K562 (cell line): Measurements from ENCODE around the gene EMID1. TPM values are rescaled to one million over a fixed set of nuclear protein-coding genes. Genes with fewer than 3 reads are reported as not detected.

ENCODE experiments used
- ATAC-seq: fragments of 200-7000 bp; cut with Tn5 transposase; 3 replicates; pipeline ENCODE4 v1.9.1; 2020; ENCODE audit warnings: moderate library complexity
- BruUV-seq: library from RNA; stranded (reverse); fragments of 400-500 nt; replicated peaks from 2 replicates; lab custom pipeline; 2021; lab: Mats Ljungman, UMichigan
- CTCF ChIA-PET: fragments of 300-600 bp; formaldehyde crosslinking; extraction: SDS; loops from one replicate; lab custom pipeline; 2021; ENCODE audit warnings: low intra/inter-chr PET ratio; lab: Yijun Ruan, JAX
- POLR2A ChIA-PET: fragments of 300-600, 350-650 bp; sonication (Branson Sonifier 250); formaldehyde crosslinking; extraction: SDS; loops from one replicate; lab custom pipeline; 2021; ENCODE audit warnings: antibody characterized with exemption, inconsistent platforms; lab: Yijun Ruan, JAX
- DNase-seq, 4 experiments: peaks; one replicate each; pipeline versions ENCODE4 v3.0.0 to v3.0.0-alpha.2; 2011 to 2018; ENCODE audit warnings: low spot score in 3 of 4, mixed read lengths in 3 of 4; ENCODE audit errors: extremely low read depth in 1 of 4
- FAIRE-seq: peaks from 2 replicates; lab custom pipeline; 2011; peaks lifted over from hg19 to GRCh38; lab: Jason Lieb, UNC
- H2AFZ ChIP-seq: 2 replicates; pipeline ENCODE4 v1.6.0; 2011; ENCODE audit warnings: low read depth, low read length, control low read depth, inconsistent platforms
- H3K27ac ChIP-seq: fragments of 200-600 bp; 3 replicates; pipeline ENCODE4 v1.8.0; 2011; ENCODE audit warnings: low read depth, mild to moderate bottlenecking, control low read depth, inconsistent platforms, low read length, moderate library complexity, mixed read lengths; ENCODE audit errors: extremely low read depth
- H3K27me3 ChIP-seq, 2 experiments: fragments of 300-600 bp in 1 of 2; 2 replicates in 1 of 2; 3 replicates in 1 of 2; pipeline versions ENCODE4 v1.6.0 to v1.8.0; 2011; ENCODE audit warnings: inconsistent platforms in 2 of 2, low read length in 2 of 2, mild to moderate bottlenecking in 1 of 2, mixed read lengths in 1 of 2, moderate library complexity in 1 of 2; ENCODE audit not compliant: control insufficient read depth in 2 of 2, insufficient read depth in 2 of 2
- H3K36me3 ChIP-seq: fragments of 300-600 bp; 3 replicates; pipeline ENCODE4 v1.8.0; 2011; ENCODE audit warnings: mild to moderate bottlenecking, low read length, inconsistent platforms; ENCODE audit not compliant: control insufficient read depth, insufficient read depth
- H3K4me1 ChIP-seq, 2 experiments: fragments of 200-600 bp in 1 of 2; replicated peaks in 1 of 2; 2 replicates in 1 of 2; 3 replicates in 1 of 2; pipeline versions ENCODE4 v1.5.1 to v1.8.0; 2011; ENCODE audit warnings: inconsistent platforms in 2 of 2, low read length in 2 of 2, mild to moderate bottlenecking in 1 of 2, mixed read lengths in 1 of 2, moderate library complexity in 1 of 2; ENCODE audit not compliant: control insufficient read depth in 2 of 2, insufficient read depth in 2 of 2
- H3K4me2 ChIP-seq: 2 replicates; pipeline ENCODE4 v1.6.1; 2011; ENCODE audit warnings: low read length, control low read depth, inconsistent platforms, mixed read lengths; ENCODE audit not compliant: insufficient read depth
- H3K4me3 ChIP-seq: fragments of 200-600 bp; sonication (generic), shearing (Covaris generic); 2 replicates; pipeline ENCODE4 v1.5.1; 2016; ENCODE audit warnings: control low read depth, inconsistent platforms
- H3K79me2 ChIP-seq: fragments of 200-600 bp; 3 replicates; pipeline ENCODE4 v1.8.0; 2011; ENCODE audit warnings: low read length, inconsistent platforms; ENCODE audit not compliant: control insufficient read depth, insufficient read depth
- H3K9ac ChIP-seq, 2 experiments: 2 replicates each; pipeline versions ENCODE4 v1.6.0 to v1.6.1; 2011; ENCODE audit warnings: low read depth in 2 of 2, low read length in 2 of 2, control low read depth in 1 of 2, inconsistent platforms in 1 of 2, mild to moderate bottlenecking in 1 of 2, mixed read lengths in 1 of 2; ENCODE audit not compliant: insufficient read depth in 1 of 2
- H3K9me1 ChIP-seq: one replicate; pipeline ENCODE4 v1.6.0; 2011; ENCODE audit warnings: inconsistent platforms, mild to moderate bottlenecking, low read length, moderate library complexity; ENCODE audit not compliant: control insufficient read depth, insufficient read depth
- H3K9me3 ChIP-seq: replicated peaks from 2 replicates; pipeline ENCODE4 v1.5.1; 2011; ENCODE audit warnings: low read depth, low read length, inconsistent platforms; ENCODE audit not compliant: control insufficient read depth, insufficient read depth
- H4K20me1 ChIP-seq: replicated peaks from 2 replicates; pipeline ENCODE4 v1.6.1; 2011; ENCODE audit warnings: low read length, inconsistent platforms, mixed read lengths; ENCODE audit not compliant: control insufficient read depth, insufficient read depth
- POLR2G ChIP-seq: fragments of 200-400 bp; formaldehyde crosslinking; IDR thresholded peaks from 2 replicates; pipeline ENCODE4 v1.6.1; 2017; ENCODE audit warnings: low read depth, mild to moderate bottlenecking, antibody characterized with exemption, low read length, moderate library complexity
- POLR3G ChIP-seq: IDR thresholded peaks from 2 replicates; pipeline ENCODE4 v1.6.1; 2011; ENCODE audit not compliant: insufficient read length, insufficient replicate concordance; ENCODE audit errors: extremely low read depth
- RBFOX2 ChIP-seq: fragments of 200-400 bp; formaldehyde crosslinking; IDR thresholded peaks from 2 replicates; pipeline ENCODE4 v1.6.1; 2017; ENCODE audit warnings: low read depth, mild to moderate bottlenecking, low read length, moderate library complexity
- WGBS: fragments of 100-300 bp; shearing (Covaris generic); methylation state at CpG from one replicate; pipeline ENCODE4 v1.1.6; 2016; ENCODE audit warnings: low coverage, mixed read lengths; ENCODE audit not compliant: insufficient coverage; ENCODE audit errors: missing lambda C conversion rate; 5-methylcytosine and 5-hydroxymethylcytosine counted together
- in situ Hi-C: fragments of 300-500 bp; cut with MboI; formaldehyde crosslinking; loops from 4 replicates; pipeline ENCODE4 v1.15.0; 2018; ENCODE audit warnings: inconsistent platforms, mixed read lengths
- intact Hi-C: fragments of 100-400 bp; cut with micrococcal nuclease; formaldehyde crosslinking; loops from 2 replicates; pipeline ENCODE4 v1.14.2; 2022
- polyA plus RNA-seq, 8 experiments: library from polyadenylated mRNA; depleted of rRNA in 4 of 8; stranded (reverse) in 5 of 8; unstranded in 3 of 8; fragments of >200 nt; fragmentation: Nextera tagmentation in 2 of 8; fragmentation: Illumina TruSeq in 1 of 8; extraction: Ambion mirVana in 2 of 8; extraction: Trizol in 1 of 8; gene quantifications; 2 replicates each; pipeline versions ENCODE4 v1.2.1 to v1.2.3, GENCODE V29; 2011 to 2014; ENCODE audit warnings: inconsistent platforms in 1 of 8, missing spikeins in 1 of 8
- total RNA-seq, 7 experiments: library from RNA; depleted of rRNA in 6 of 7; stranded (reverse); fragments of >200 nt in 6 of 7; fragmentation: Illumina TruSeq in 2 of 7; extraction: Trizol in 2 of 7; gene quantifications; 2 replicates each; pipeline versions ENCODE4 v1.2.1 to v1.2.3, GENCODE V29; 2011 to 2021; ENCODE audit warnings: low replicate concordance in 1 of 7
- TF ChIP-seq, protein P1 (sequence below): fragments of 250-450 bp; sonication (Bioruptor Pico); IDR thresholded peaks from 2 replicates; pipeline ENCODE4 v1.4.0; 2020; ENCODE audit warnings: mild to moderate bottlenecking, moderate library complexity
- TF ChIP-seq, protein P2 (sequence below): fragments of 450-650 bp; formaldehyde crosslinking; IDR thresholded peaks from 2 replicates; pipeline ENCODE4 v1.4.0; 2020; ENCODE audit warnings: mild to moderate bottlenecking, mixed read lengths

EMID1 gene
- total and polyA plus RNA-seq, 9 of the 15 experiments (the other 6 are each of a cell fraction or from before 2014, with no cell fraction given): 0.15 to 7.2 (median 2.7) TPM

DNA sequence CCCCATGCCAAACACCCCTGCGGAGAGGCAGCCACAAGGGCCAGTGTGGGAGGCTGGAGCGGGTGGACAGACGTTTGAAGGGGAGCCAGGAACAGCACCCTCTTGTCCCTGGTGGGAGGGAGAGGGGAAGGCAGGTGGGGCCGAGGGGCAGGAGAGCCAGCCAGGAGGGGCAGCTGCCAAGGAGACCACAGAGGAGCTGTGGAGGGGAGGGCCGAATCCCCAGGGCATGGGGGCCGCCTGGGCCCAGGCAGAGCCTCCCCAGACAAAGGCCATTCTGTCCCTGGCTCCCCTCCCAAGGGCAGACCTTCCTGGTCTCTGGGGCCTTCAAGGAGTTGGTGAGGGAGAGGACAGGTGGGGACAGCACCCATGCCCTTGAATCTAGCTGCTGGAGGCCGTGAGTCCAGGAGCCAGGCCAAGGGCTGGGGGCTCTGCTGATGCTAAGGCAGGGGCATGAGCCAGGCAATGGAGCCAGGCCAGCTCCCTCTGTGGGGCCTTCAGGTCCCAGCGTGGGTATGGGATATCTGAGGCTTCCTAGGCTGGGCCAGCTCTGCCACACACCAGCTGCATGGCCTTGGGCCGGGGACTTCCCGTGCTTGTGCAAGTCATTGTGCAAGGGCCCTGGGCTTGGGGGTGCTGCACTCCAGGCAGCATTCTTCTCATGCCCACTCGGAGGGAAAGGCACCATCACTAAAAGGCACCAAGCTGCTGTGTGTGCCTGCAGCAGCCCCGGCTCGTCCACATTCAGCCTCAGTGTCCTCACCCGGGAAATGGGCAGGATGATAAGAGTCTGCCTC lies 11.4 kb downstream of the EMID1 start:
- ChIA-PET CTCF (no interaction called here), POLR2A (interaction anchor here (1.0 to 1.3 kb wide), 2 partner anchors 9 to 13 kb away, joined by 4 read pairs; no protein-coding TSS in a partner anchor)
- 65% methylated on average over 10 of the region's 14 CpGs for WGBS
- no peaks in the 10 kb centered on the region for H4K20me1 ChIP-seq
- intact Hi-C loops (no loop called here), in situ Hi-C loops (no loop called here)
- no peak for FAIRE-seq
- H3K9ac ChIP-seq: no peak overlapping the region
- H3K4me3 ChIP-seq: no peak overlapping the region
- no peak overlapping the region for H2AFZ ChIP-seq
- no peaks in the 10 kb centered on the region for H3K27me3 ChIP-seq
- no TSS peak for BruUV-seq
- TF ChIP-seq, protein P1, sequence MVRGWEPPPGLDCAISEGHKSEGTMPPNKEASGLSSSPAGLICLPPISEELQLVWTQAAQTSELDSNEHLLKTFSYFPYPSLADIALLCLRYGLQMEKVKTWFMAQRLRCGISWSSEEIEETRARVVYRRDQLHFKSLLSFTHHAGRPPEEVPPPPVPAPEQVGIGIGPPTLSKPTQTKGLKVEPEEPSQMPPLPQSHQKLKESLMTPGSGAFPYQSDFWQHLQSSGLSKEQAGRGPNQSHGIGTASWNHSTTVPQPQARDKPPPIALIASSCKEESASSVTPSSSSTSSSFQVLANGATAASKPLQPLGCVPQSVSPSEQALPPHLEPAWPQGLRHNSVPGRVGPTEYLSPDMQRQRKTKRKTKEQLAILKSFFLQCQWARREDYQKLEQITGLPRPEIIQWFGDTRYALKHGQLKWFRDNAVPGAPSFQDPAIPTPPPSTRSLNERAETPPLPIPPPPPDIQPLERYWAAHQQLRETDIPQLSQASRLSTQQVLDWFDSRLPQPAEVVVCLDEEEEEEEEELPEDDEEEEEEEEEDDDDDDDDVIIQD: no peak
- TF ChIP-seq POLR3G (no peak), POLR2G (peak; percentile 29), RBFOX2 (peak; percentile 29; the same call in 1 of the 2 replicates)
- TF ChIP-seq, protein P2, sequence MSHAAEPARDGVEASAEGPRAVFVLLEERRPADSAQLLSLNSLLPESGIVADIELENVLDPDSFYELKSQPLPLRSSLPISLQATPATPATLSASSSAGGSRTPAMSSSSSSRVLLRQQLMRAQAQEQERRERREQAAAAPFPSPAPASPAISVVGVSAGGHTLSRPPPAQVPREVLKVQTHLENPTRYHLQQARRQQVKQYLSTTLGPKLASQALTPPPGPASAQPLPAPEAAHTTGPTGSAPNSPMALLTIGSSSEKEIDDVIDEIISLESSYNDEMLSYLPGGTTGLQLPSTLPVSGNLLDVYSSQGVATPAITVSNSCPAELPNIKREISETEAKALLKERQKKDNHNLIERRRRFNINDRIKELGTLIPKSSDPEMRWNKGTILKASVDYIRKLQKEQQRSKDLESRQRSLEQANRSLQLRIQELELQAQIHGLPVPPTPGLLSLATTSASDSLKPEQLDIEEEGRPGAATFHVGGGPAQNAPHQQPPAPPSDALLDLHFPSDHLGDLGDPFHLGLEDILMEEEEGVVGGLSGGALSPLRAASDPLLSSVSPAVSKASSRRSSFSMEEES (CRISPR knock-in tag): no peak
- H3K27ac ChIP-seq: no peak overlapping the region
- H3K9me1 ChIP-seq: no peaks in the 10 kb centered on the region
- H3K4me1 ChIP-seq: peaks cover 0 to 7% of the 10 kb centered on the region in 2 experiments; a peak in 1 of 5 replicates
- H3K36me3 ChIP-seq: no peaks in the 10 kb centered on the region
- ATAC-seq: no peak
- DNase-seq: peak in 1 of 4 experiments; percentile 7
- no peak overlapping the region for H3K4me2 ChIP-seq
- H3K79me2 ChIP-seq: no peaks in the 10 kb centered on the region
- H3K9me3 ChIP-seq: no peaks in the 10 kb centered on the region
